HepG2 (cell line): ENCODE results near the gene MARVELD3. TPM values are rescaled to one million over a fixed set of nuclear protein-coding genes. Genes with fewer than 3 reads are reported as not detected.

Experiments used
- ATAC-seq: fragments of 200-7000 bp; cut with Tn5 transposase; 3 replicates; pipeline ENCODE4 v1.9.1; 2020; ENCODE audit warnings: mild to moderate bottlenecking, moderate library complexity
- BruUV-seq: library from RNA; stranded (reverse); fragments of 400-500 nt; replicated peaks from 2 replicates; lab custom pipeline; 2021; lab: Mats Ljungman, UMichigan
- CTCF ChIA-PET: fragments of 300-600 bp; formaldehyde crosslinking; extraction: SDS; loops from one replicate; lab custom pipeline; 2021; ENCODE audit warnings: low total read pairs, inconsistent platforms, low intra/inter-chr PET ratio; lab: Yijun Ruan, JAX
- POLR2A ChIA-PET: fragments of 350-600 bp; sonication (Branson Sonifier 250); formaldehyde crosslinking; loops from one replicate; lab custom pipeline; 2020; ENCODE audit warnings: antibody characterized with exemption, inconsistent platforms; lab: Yijun Ruan, JAX
- DNase-seq: peaks from one replicate; pipeline ENCODE4 v3.0.0-alpha.2; 2015; ENCODE audit warnings: low spot score
- FAIRE-seq: peaks from 3 replicates; lab custom pipeline; 2011; peaks lifted over from hg19 to GRCh38; lab: Jason Lieb, UNC
- H2AFZ ChIP-seq: one replicate; pipeline ENCODE4 v1.6.1; 2011; ENCODE audit warnings: low read length, inconsistent platforms
- H3K27ac ChIP-seq: fragments of 300-600 bp; 3 replicates; pipeline ENCODE4 v1.8.0; 2011; ENCODE audit warnings: mixed run types, mild to moderate bottlenecking, mixed read lengths, low read length, inconsistent platforms; ENCODE audit not compliant: insufficient read depth; ENCODE audit errors: extremely low read length
- H3K27me3 ChIP-seq, 2 experiments: fragments of 200-600 bp in 1 of 2; 2 replicates in 1 of 2; 3 replicates in 1 of 2; pipeline versions ENCODE4 v1.6.0 to v1.8.0; 2011; ENCODE audit warnings: low read length in 2 of 2, mild to moderate bottlenecking in 2 of 2, moderate library complexity in 2 of 2, inconsistent platforms in 1 of 2; ENCODE audit not compliant: insufficient read depth in 2 of 2, control insufficient read depth in 1 of 2
- H3K36me3 ChIP-seq, 2 experiments: fragments of 200-600 bp in 1 of 2; replicated peaks in 1 of 2; 2 replicates in 1 of 2; 3 replicates in 1 of 2; pipeline versions ENCODE4 v1.5.1 to v1.8.0; 2011; ENCODE audit warnings: low read length in 2 of 2, inconsistent platforms in 1 of 2; ENCODE audit not compliant: insufficient read depth in 2 of 2, control insufficient read depth in 1 of 2
- H3K4me1 ChIP-seq: 2 replicates; pipeline ENCODE4 v1.5.1; 2012; ENCODE audit warnings: low read length, inconsistent platforms; ENCODE audit not compliant: insufficient read depth
- H3K4me2 ChIP-seq: 2 replicates; pipeline ENCODE4 v1.6.0; 2011; ENCODE audit warnings: low read depth, low read length, inconsistent platforms
- H3K4me3 ChIP-seq, 3 experiments: fragments of 200-600 bp in 1 of 3; sonication (generic), shearing (Covaris generic) in 1 of 3; replicated peaks in 1 of 3; 2 replicates each; pipeline ENCODE4 v1.5.1; 2011 to 2016; ENCODE audit warnings: low read length in 3 of 3, inconsistent platforms in 2 of 3, low read depth in 2 of 3, mild to moderate bottlenecking in 2 of 3, control low read depth in 1 of 3, mixed read lengths in 1 of 3; ENCODE audit not compliant: insufficient read depth in 1 of 3
- H3K79me2 ChIP-seq: one replicate; pipeline ENCODE4 v1.6.1; 2011; ENCODE audit warnings: low read length, inconsistent platforms; ENCODE audit not compliant: insufficient read depth
- H3K9ac ChIP-seq: 2 replicates; pipeline ENCODE4 v1.6.0; 2011; ENCODE audit warnings: mild to moderate bottlenecking, low read depth, low read length, inconsistent platforms; ENCODE audit not compliant: insufficient read depth
- H3K9me3 ChIP-seq: 2 replicates; pipeline ENCODE4 v1.5.1; 2012; ENCODE audit warnings: mild to moderate bottlenecking, low read length
- H4K20me1 ChIP-seq: 2 replicates; pipeline ENCODE4 v1.6.0; 2011; ENCODE audit warnings: inconsistent platforms, mild to moderate bottlenecking, low read length, moderate library complexity; ENCODE audit not compliant: insufficient read depth
- ATAD3A ChIP-seq: sonication (generic); formaldehyde crosslinking; IDR thresholded peaks from 2 replicates; pipeline ENCODE4 v1.4.0; 2020; ENCODE audit warnings: missing genetic modification reagents
- FUBP1 ChIP-seq: sonication (generic); formaldehyde crosslinking; IDR thresholded peaks from 2 replicates; pipeline ENCODE4 v1.5.1; 2020; ENCODE audit warnings: missing genetic modification reagents, mild to moderate bottlenecking, borderline replicate concordance
- JUNB ChIP-seq: sonication (generic); formaldehyde crosslinking; IDR thresholded peaks from 2 replicates; pipeline ENCODE4 v1.8.0; 2022; ENCODE audit warnings: missing genetic modification reagents, mild to moderate bottlenecking, borderline replicate concordance
- NONO ChIP-seq, 2 experiments: fragments of 450-650 bp in 1 of 2; sonication (generic) in 1 of 2; formaldehyde crosslinking in 1 of 2; IDR thresholded peaks in 1 of 2; conservative IDR thresholded peaks in 1 of 2; 2 replicates each; pipeline versions ENCODE4 v1.6.1 to v1.8.0; 2017 to 2022; ENCODE audit warnings: mild to moderate bottlenecking in 1 of 2, missing genetic modification reagents in 1 of 2, moderate library complexity in 1 of 2
- ZFX ChIP-seq: sonication (generic); formaldehyde crosslinking; IDR thresholded peaks from 2 replicates; pipeline ENCODE4 v1.4.0; 2020; ENCODE audit warnings: mild to moderate bottlenecking, low read depth, missing genetic modification reagents, moderate library complexity
- ZSCAN21 ChIP-seq: sonication (generic); formaldehyde crosslinking; IDR thresholded peaks from 2 replicates; pipeline ENCODE4 v1.8.0; 2022; ENCODE audit warnings: mild to moderate bottlenecking, missing genetic modification reagents, moderate library complexity, borderline replicate concordance
- WGBS: methylation state at CpG from one replicate; pipeline ENCODE4 v1.1.6; 2017; ENCODE audit warnings: low lambda C conversion rate; 5-methylcytosine and 5-hydroxymethylcytosine counted together
- in situ Hi-C: cut with HindIII; loops from 2 replicates; pipeline ENCODE4 v1.10.0; 2017; ENCODE audit warnings: low pct_unique_long_range_greater_than_20kb; ENCODE audit not compliant: extremely low pct_ligation_motif_present
- intact Hi-C: fragments of 100-400 bp; cut with micrococcal nuclease; formaldehyde crosslinking; loops from one replicate; pipeline ENCODE4 v1.10.0; 2022; ENCODE audit not compliant: unreplicated experiment
- polyA plus RNA-seq, 8 experiments: library from polyadenylated mRNA; depleted of rRNA in 3 of 8; stranded (reverse) in 7 of 8; unstranded in 1 of 8; fragments of >200 nt; fragmentation: Illumina TruSeq in 4 of 8; extraction: Trizol in 4 of 8; gene quantifications; 2 replicates each; pipeline versions ENCODE4 v1.2.1 to v1.2.3, GENCODE V29; 2011 to 2016; ENCODE audit warnings: low read depth in 4 of 8, missing spikeins in 1 of 8, mixed read lengths in 1 of 8; ENCODE audit not compliant: insufficient read depth in 1 of 8
- total RNA-seq, 5 experiments: library from RNA; depleted of rRNA; stranded (reverse); fragments of >200 nt; fragmentation: Illumina TruSeq; extraction: Trizol; gene quantifications; 2 replicates each; pipeline ENCODE4 v1.2.3, GENCODE V29; 2016; ENCODE audit warnings: low read depth in 1 of 5

The MARVELD3 gene
- total and polyA plus RNA-seq, 2 of the 13 experiments (the other 11 are each of a cell fraction or from before 2014, with no cell fraction given) = 4.8 to 5.6 TPM

- in situ Hi-C loops = no loop called here
- ATAC-seq (no peak), FAIRE-seq (no peak), DNase-seq (no peak)
- Histone ChIP-seq H3K9ac (no peak overlapping the region), H3K4me1 (peaks cover 36% of the 10 kb centered on the region), H3K4me2 (no peak overlapping the region), H3K36me3 (peaks cover 8 to 36% of the 10 kb centered on the region in 2 experiments), H4K20me1 (no peaks in the 10 kb centered on the region), H3K27me3 (no peaks in the 10 kb centered on the region), H2AFZ (no peak overlapping the region), H3K27ac (no peak overlapping the region), H3K4me3 (no peak overlapping the region), H3K9me3 (no peaks in the 10 kb centered on the region), H3K79me2 (no peaks in the 10 kb centered on the region)
- WGBS = 95% methylated on average over 5 of the region's 5 CpGs
- ChIA-PET POLR2A (no interaction called here), CTCF (no interaction called here)
- intact Hi-C loops = loop anchor here (5.0 kb wide), 1 partner anchor 49 kb away; the partner anchor contains the start of gene PHLPP2
- no TSS peak for BruUV-seq
- no peak for TF ChIP-seq JUNB (CRISPR knock-in tag)
- TF ChIP-seq FUBP1 (CRISPR knock-in tag) = no peak
- TF ChIP-seq NONO (IDR thresholded peaks at IDR 0.05) = no peak
- TF ChIP-seq NONO (CRISPR knock-in tag; conservative IDR thresholded peaks at IDR 0.05) = no peak
- no peak for TF ChIP-seq ZFX (CRISPR knock-in tag)
- no peak for TF ChIP-seq ZSCAN21 (CRISPR knock-in tag)
- TF ChIP-seq ATAD3A = no peak
Measured at GRCh38 chr16:71672803-71673581, 47.0 kb downstream of the MARVELD3 start.
